ENCODE results near the gene SMAP2.

GRCh38 chr1:40350391-40350790 is 23.1 kb upstream of the SMAP2 start:
- TF ChIP-seq CTCF (IDR thresholded peaks at IDR 0.05): no peak
- no peak for TF ChIP-seq POLR2A (IDR thresholded peaks at IDR 0.05)
- TF ChIP-seq EP300 (IDR thresholded peaks at IDR 0.05): no peak
